AG04449 (cell line): ENCODE results near the gene GCLC.

Experiments used
- CTCF ChIA-PET: fragments of 350-600 bp; formaldehyde crosslinking; extraction: SDS; loops from one replicate; lab custom pipeline; 2021; ENCODE audit warnings: antibody characterized with exemption; lab: Yijun Ruan, JAX
- POLR2A ChIA-PET: fragments of 400-600, 350-600 bp; formaldehyde crosslinking; extraction: SDS; loops from one replicate; lab custom pipeline; 2020; ENCODE audit warnings: antibody characterized with exemption, inconsistent platforms; lab: Yijun Ruan, JAX
- DNase-seq: peaks from one replicate; pipeline ENCODE4 v3.0.0-alpha.2; 2010; ENCODE audit warnings: low read depth, low spot score
- H3K4me3 ChIP-seq: 2 replicates; pipeline ENCODE4 v1.5.1; 2011; ENCODE audit warnings: low read depth, mild to moderate bottlenecking, control low read depth, low read length
- TF ChIP-seq, protein P1 (sequence below): IDR thresholded peaks from one replicate; pipeline ENCODE4 v1.5.1; 2011; ENCODE audit warnings: mild to moderate bottlenecking, moderate library complexity, low read length, control low read depth, inconsistent platforms; ENCODE audit not compliant: insufficient read depth; ENCODE audit errors: missing control alignments

Gene GCLC

DNA sequence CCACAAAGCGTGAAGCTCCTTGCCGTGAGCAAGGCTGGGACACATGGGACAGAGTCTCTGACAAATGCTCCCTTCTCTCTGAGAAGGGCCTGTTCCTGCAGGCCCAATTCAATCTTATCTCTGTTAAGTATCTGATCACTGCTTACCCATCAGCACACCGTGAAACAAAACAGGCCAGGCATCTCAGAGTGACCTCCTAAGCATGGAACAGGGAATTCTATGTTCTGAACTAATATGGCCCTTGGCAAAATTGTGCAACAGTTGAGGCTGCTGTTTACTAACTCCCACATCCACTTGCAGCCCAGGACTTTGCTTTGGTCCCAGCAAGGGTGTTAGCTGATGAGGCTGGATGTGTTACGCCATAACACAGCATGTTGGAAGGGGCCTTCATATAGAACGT is 79.2 kb downstream of the GCLC start:
- DNase-seq, result no peak

DNA sequence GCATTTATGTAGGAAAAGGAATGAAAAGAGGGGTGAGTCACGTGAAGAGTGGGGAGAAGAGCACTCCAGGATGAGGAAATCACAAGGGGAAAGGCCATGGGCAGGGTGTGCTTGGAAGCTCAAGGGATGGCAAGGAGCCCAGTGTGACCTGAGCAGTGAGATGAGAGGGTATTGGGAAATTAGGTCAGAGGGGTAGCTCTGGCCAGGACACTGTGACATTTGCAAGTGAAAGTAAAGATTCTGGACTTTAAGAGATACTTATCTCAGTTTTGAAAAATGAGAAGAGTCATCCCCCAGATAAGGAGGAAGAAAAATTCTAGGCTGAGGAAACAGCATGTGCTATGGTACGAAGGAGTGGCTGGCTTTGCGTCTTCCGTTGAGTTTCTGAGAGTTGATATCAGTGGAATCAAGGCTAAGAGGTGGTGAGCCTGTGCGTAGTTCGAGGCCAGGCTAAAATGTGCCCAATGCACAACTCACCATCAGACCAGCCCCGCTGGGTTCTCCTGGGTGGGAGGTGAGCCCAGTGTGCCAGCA is 79.9 kb downstream of the GCLC start:
- POLR2A ChIA-PET, result no interaction called here
- no peak for DNase-seq
- no peak overlapping the region for H3K4me3 ChIP-seq
- TF ChIP-seq, protein P1, sequence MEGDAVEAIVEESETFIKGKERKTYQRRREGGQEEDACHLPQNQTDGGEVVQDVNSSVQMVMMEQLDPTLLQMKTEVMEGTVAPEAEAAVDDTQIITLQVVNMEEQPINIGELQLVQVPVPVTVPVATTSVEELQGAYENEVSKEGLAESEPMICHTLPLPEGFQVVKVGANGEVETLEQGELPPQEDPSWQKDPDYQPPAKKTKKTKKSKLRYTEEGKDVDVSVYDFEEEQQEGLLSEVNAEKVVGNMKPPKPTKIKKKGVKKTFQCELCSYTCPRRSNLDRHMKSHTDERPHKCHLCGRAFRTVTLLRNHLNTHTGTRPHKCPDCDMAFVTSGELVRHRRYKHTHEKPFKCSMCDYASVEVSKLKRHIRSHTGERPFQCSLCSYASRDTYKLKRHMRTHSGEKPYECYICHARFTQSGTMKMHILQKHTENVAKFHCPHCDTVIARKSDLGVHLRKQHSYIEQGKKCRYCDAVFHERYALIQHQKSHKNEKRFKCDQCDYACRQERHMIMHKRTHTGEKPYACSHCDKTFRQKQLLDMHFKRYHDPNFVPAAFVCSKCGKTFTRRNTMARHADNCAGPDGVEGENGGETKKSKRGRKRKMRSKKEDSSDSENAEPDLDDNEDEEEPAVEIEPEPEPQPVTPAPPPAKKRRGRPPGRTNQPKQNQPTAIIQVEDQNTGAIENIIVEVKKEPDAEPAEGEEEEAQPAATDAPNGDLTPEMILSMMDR, result no peak
- CTCF ChIA-PET, result no interaction called here

More for the DNA sequence above, 79.2 kb downstream of the GCLC start:
- ChIA-PET CTCF (interaction anchor here (1.2 kb wide), 1 partner anchor 14 kb away, joined by 4 read pairs; no protein-coding TSS in a partner anchor), POLR2A (no interaction called here)
- H3K4me3 ChIP-seq, result no peak overlapping the region
- TF ChIP-seq, protein P1, result no peak

DNA sequence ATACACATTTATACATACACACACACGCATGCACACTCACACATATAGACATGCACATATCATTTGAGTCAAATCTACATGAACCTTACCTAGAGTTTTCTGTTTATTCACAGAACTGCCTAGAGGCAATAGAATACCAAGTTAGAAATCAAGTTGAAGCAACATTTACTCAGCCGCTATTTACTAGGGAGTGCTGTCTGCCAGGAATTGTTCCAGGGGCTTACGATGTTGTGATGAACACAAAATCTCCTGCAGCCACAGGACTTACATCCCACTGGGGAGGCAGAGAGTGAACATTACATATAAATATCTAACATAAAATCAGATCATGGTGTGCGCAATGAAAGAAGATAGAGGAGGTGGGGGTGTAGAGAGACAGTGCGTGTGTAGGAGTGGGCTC is 80.4 kb downstream of the GCLC start:
- TF ChIP-seq, protein P1, result no peak
- H3K4me3 ChIP-seq, result no peak overlapping the region
- POLR2A ChIA-PET, result no interaction called here
- DNase-seq, result no peak
- CTCF ChIA-PET, result no interaction called here

DNA sequence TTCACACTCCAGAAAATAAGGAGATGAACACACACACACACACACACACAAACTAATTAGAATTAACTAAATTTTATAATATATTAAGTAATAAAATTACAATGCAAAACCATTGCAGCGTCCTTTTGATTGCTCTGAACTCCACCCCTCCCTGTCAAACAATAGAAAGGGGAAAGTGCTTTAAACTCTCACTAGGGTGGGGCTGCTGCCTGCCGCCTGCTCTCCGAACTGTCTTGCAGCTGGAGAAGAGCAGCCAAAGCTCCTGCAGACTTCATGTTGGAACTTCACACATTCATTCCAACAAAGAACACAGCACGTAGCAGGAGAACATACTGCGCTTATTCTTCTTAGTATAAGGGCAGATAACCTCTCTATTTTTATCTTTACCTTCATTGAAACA is 83.2 kb downstream of the GCLC start:
- no peak overlapping the region for H3K4me3 ChIP-seq
- TF ChIP-seq, protein P1, result no peak
- no peak for DNase-seq
- ChIA-PET CTCF (no interaction called here), POLR2A (no interaction called here)

DNA sequence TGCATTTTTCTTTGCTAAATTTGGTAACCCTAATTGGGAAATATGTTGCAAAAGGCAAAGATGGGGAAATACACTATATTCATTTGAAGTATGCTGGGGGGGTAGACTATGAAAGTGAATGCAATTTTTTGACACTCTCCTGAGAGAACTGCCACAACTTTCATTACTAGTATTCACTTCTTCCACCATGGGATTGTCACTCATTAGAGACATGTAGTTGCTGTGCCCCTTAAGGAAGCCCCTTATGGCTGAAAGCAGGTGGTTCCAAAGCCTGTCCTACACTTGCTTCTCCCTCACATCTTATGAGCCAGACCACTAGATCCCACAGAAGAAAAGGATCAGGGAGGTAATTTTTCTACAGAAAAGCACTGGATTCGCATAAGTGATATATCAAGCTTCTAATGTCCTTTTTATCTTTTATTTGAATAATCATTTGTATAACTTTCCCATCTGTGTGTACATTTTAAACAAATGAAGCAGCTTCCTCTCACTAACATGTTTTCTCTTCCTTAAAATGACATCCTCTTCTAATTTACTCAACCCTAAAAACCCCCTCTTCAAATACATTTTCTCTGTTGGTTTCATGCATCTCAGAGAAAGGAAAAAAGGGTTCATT is 83.8 kb downstream of the GCLC start:
- ChIA-PET POLR2A (no interaction called here), CTCF (no interaction called here)
- no peak for DNase-seq
- no peak overlapping the region for H3K4me3 ChIP-seq
- TF ChIP-seq, protein P1, result no peak

DNA sequence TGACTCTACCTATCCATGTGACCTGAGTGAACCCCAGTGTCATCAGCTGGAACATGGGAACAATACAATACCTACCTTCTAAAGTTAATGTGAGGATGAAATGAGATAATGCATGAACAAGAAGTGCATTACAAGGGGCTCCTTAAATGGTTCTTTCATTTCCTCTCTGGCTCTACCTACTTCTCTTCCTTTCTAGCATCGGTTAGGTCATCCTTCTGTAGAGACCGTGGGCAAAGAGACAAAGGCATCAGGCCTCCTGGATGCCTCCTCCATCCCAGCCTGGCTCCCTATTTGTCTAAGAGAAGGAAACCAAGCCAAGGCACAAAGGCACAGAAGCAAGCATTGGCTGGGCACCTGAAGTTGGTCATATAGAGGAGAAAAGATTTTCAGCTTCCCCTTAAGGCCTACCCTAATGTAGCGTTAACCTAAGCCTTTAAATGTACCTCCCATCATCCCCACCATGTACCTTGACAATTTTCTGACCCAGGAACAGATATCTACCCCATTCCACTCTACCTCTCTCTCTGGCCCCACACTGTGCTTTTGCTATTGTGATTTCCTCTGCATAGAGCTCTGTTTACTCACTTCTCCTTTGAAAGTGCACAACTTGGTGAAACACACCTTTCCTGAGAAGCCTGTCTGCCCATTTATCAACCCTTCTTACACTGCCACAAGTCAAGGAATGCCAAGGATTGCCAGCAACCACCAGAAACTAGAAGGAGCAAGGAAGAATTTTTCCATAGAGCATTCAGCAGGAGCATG is 86.6 kb downstream of the GCLC start:
- no peak for DNase-seq
- H3K4me3 ChIP-seq, result no peak overlapping the region
- TF ChIP-seq, protein P1, result no peak
- ChIA-PET POLR2A (no interaction called here), CTCF (interaction anchor here (0.7 to 3.2 kb wide), 5 partner anchors 8 to 286 kb away, joined by 4 to 8 read pairs (median 5); no protein-coding TSS in a partner anchor)
